IPS-NIHi11 (cell line): ENCODE data around the gene B3GLCT.

Experiments used
- DNase-seq: peaks from one replicate; pipeline ENCODE4 v3.0.0; 2012; ENCODE audit warnings: mixed read lengths, low spot score

B3GLCT gene

GRCh38 chr13:31350560-31350959 lies 150.8 kb downstream of the B3GLCT start:
- no peak for DNase-seq

GRCh38 chr13:31351376-31351775 lies 151.6 kb downstream of the B3GLCT start:
- DNase-seq = no peak

DNA sequence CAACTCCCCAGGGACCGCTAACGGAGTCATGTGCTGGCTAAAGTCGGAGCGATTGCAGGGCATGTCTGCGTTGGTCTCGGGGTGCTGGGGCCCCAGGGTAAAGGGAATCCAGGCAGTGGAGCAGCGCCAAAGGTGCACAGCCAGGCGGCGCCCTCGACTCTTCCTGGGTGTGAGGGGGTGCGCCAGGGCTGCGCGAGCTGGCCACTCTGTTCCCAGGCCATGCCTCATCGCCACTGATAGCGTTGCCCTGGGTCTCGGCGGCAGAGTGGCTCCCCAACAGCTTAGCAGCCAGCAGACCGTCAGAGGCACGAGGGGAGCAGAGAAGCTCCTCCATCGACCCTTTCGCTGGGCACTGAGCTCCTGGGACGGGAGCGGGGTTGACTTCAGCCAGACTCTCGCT lies 152.7 kb downstream of the B3GLCT start:
- no peak for DNase-seq

DNA sequence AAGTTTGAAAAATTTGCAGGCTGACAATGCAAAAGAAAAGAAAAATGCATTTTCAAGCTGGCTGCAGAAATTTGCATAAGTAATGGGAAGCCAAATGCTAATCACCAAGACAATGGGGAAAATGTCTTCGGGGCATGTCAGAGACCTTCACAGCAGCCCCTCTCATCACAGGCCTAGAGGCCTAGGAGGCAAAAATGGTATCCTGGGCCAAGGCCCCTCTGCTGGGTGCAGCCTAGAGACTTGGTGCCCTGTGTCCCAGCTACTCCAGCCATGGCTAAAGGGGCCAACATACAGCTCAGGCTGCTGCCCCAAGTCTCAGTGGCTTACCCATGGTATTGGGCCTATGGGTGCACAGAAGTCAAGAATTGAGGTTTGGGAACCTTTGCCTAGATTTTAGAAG lies 155.2 kb downstream of the B3GLCT start:
- no peak for DNase-seq

DNA sequence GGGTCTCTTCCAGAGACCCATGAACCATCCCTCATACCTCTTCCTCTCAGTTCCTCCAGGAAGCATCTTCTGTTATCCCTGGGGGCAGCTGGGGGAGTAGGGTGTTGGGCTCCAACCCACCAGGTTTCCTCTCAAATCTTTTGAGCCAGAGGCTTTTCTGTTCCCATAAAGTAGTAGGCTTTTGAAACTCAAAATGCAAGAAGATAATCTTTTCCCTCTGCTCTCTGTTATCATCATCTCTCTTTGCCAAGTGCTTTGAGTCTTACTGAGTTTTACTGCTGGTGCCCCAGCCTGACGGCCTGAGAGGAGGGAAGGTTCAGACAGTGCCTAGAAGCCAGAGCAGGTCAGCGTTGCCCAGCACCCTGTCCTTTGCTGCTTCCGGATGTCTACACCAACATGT lies 157.2 kb downstream of the B3GLCT start:
- DNase-seq = no peak

- no peak for DNase-seq
These were observed 157.8 kb downstream of the B3GLCT start for GRCh38 chr13:31357581-31357980.

GRCh38 chr13:31361673-31362072 lies 161.9 kb downstream of the B3GLCT start:
- no peak for DNase-seq

DNA sequence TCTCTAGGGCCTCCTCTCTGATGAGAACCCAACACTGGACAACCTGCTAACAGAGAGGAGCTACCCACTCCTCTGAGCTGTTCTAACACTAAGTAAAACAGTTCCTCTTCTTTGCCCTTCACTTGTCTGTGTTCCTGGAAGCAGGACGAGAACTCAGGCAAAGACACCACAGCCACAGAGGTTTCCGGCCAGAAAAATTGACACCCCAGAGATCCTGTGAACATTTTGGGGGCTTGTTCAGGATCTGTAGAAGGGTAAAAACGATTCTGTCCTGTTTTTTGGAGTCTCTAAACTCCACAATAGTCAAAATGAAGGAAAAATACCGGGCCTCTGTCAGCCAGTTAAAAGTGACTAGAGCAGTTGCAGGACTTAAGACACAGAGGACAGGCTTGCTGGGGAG lies 165.9 kb downstream of the B3GLCT start:
- DNase-seq = no peak

- DNase-seq = no peak
These were observed 167.6 kb downstream of the B3GLCT start for GRCh38 chr13:31367410-31367809.

- no peak for DNase-seq
These were observed 169.4 kb downstream of the B3GLCT start for GRCh38 chr13:31369213-31369612.

- no peak for DNase-seq
These were observed 172.7 kb downstream of the B3GLCT start for GRCh38 chr13:31372454-31372853.

DNA sequence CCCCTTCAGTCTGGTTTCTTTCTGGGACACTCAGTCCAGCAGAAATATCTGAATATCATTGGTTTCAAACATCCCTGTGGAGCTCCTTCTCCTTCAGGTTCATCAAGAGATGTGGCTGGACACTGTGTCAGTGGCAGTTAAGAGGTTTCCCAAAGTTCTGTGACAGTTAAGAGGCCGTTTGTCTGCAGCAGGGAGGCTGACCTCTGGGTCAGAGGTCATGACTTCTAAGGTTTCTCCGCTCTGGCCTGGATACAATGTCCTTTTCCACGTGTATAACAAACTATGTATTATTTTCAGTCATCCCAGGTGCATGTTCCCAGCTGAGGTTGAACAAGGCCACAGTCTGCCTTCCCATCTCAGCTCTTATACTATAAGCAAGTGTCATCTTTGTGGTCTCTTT lies 174.9 kb downstream of the B3GLCT start:
- DNase-seq = no peak

- no peak for DNase-seq
These were observed 178.2 kb downstream of the B3GLCT start for GRCh38 chr13:31377946-31378345.

DNA sequence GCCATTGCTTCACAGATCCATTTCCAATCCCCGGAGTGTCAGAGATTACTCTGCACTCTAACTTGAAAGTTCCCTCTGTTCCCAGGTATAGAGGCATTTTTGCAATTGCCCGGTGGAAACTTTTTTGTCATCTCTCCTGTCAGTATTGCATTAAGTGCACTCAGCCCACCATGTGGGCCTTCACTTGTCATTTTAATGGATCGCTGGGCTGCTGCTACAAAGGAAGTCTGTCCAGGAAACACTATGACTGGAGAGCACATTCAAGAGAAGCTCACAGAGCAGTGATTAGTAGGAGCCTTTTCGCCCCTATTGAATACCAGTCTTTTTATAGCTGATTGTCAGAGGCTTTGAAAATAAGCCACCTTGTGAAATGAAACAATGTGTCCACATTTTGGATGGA lies 180.9 kb downstream of the B3GLCT start:
- no peak for DNase-seq
